Measurements from ENCODE around the gene INSYN2B. TPM values are rescaled to one million over a fixed set of nuclear protein-coding genes. Genes with fewer than 3 reads are reported as not detected.

INSYN2B gene
- total RNA-seq, 1 experiment from 2014 or later: not detected

GRCh38 chr5:169869066-169869465 lies 111.2 kb downstream of the INSYN2B start:
- no peak overlapping the region for H2AFZ ChIP-seq (ENCODE audit: low read depth, low read length, poor library complexity, severe bottlenecking)
- no TSS peak for BruUV-seq (replicated peaks)
- H3K9me2 ChIP-seq (ENCODE audit: insufficient read depth): no peaks in the 10 kb centered on the region
- ChIA-PET CTCF (no interaction called here), RAD21 (ENCODE audit: low non-redundant PET in 1 of 2, low total read pairs in 2 of 2, uncharacterized antibody in 2 of 2, unreplicated experiment in 2 of 2) (no interaction called here), POLR2A (no interaction called here)
- DNase-seq (ENCODE audit: low read depth, low spot score): no peak
- H3K27me3 ChIP-seq (ENCODE audit: insufficient read depth, low read length): peaks cover 19% of the 10 kb centered on the region
- ATAC-seq: no peak
- no peaks in the 10 kb centered on the region for H3K9me3 ChIP-seq (ENCODE audit: control insufficient read depth in 1 of 2, insufficient read depth in 1 of 2, low read depth in 1 of 2, low read length in 2 of 2)
- H3K79me2 ChIP-seq (ENCODE audit: insufficient read depth, low read length): no peaks in the 10 kb centered on the region
- no peak overlapping the region for H3K4me2 ChIP-seq (ENCODE audit: low read length)
- no peak overlapping the region for H3K9ac ChIP-seq (ENCODE audit: low read length)
- H3K27ac ChIP-seq (ENCODE audit: low read depth, low read length): no peak overlapping the region
- intact Hi-C loops (cut with micrococcal nuclease): no loop called here
- TF ChIP-seq EGR1 (IDR thresholded peaks at IDR 0.05; ENCODE audit: low read depth) (no peak), YY1 (IDR thresholded peaks at IDR 0.05; ENCODE audit: extremely low read depth, insufficient replicate concordance, low read depth, low read length) (no peak), RAD21 (IDR thresholded peaks at IDR 0.05; ENCODE audit: low read depth) (no peak), EZH2 (IDR thresholded peaks at IDR 0.05) (no peak), ZNF274 (IDR thresholded peaks at IDR 0.05; ENCODE audit: low read depth, low read length) (no peak), FOSL1 (IDR thresholded peaks at IDR 0.05; ENCODE audit: low read depth) (no peak), CBX3 (IDR thresholded peaks at IDR 0.05; ENCODE audit: low read depth) (no peak), CEBPB (IDR thresholded peaks at IDR 0.05; ENCODE audit: low read depth) (no peak), ELF1 (IDR thresholded peaks at IDR 0.05; ENCODE audit: borderline replicate concordance, low read depth) (no peak), SP1 (IDR thresholded peaks at IDR 0.05; ENCODE audit: low read depth) (no peak), EZH2phosphoT487 (IDR thresholded peaks at IDR 0.05; ENCODE audit: borderline replicate concordance) (no peak), SRF (IDR thresholded peaks at IDR 0.05; ENCODE audit: low read depth) (no peak)
- TF ChIP-seq, protein P1, sequence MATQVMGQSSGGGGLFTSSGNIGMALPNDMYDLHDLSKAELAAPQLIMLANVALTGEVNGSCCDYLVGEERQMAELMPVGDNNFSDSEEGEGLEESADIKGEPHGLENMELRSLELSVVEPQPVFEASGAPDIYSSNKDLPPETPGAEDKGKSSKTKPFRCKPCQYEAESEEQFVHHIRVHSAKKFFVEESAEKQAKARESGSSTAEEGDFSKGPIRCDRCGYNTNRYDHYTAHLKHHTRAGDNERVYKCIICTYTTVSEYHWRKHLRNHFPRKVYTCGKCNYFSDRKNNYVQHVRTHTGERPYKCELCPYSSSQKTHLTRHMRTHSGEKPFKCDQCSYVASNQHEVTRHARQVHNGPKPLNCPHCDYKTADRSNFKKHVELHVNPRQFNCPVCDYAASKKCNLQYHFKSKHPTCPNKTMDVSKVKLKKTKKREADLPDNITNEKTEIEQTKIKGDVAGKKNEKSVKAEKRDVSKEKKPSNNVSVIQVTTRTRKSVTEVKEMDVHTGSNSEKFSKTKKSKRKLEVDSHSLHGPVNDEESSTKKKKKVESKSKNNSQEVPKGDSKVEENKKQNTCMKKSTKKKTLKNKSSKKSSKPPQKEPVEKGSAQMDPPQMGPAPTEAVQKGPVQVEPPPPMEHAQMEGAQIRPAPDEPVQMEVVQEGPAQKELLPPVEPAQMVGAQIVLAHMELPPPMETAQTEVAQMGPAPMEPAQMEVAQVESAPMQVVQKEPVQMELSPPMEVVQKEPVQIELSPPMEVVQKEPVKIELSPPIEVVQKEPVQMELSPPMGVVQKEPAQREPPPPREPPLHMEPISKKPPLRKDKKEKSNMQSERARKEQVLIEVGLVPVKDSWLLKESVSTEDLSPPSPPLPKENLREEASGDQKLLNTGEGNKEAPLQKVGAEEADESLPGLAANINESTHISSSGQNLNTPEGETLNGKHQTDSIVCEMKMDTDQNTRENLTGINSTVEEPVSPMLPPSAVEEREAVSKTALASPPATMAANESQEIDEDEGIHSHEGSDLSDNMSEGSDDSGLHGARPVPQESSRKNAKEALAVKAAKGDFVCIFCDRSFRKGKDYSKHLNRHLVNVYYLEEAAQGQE (IDR thresholded peaks at IDR 0.05; ENCODE audit: low read depth): no peak
- TF ChIP-seq, protein P2, sequence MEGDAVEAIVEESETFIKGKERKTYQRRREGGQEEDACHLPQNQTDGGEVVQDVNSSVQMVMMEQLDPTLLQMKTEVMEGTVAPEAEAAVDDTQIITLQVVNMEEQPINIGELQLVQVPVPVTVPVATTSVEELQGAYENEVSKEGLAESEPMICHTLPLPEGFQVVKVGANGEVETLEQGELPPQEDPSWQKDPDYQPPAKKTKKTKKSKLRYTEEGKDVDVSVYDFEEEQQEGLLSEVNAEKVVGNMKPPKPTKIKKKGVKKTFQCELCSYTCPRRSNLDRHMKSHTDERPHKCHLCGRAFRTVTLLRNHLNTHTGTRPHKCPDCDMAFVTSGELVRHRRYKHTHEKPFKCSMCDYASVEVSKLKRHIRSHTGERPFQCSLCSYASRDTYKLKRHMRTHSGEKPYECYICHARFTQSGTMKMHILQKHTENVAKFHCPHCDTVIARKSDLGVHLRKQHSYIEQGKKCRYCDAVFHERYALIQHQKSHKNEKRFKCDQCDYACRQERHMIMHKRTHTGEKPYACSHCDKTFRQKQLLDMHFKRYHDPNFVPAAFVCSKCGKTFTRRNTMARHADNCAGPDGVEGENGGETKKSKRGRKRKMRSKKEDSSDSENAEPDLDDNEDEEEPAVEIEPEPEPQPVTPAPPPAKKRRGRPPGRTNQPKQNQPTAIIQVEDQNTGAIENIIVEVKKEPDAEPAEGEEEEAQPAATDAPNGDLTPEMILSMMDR (IDR thresholded peaks at IDR 0.05 in 2 of 3, conservative IDR thresholded peaks at IDR 0.05 in 1 of 3; ENCODE audit: borderline replicate concordance in 1 of 3, insufficient read depth in 1 of 3, low read depth in 2 of 3, low read length in 2 of 3): no peak
- H3K36me3 ChIP-seq (ENCODE audit: control insufficient read depth in 1 of 2, insufficient read depth in 2 of 2, low read length in 2 of 2): no peaks in the 10 kb centered on the region
- no peaks in the 10 kb centered on the region for H3K4me1 ChIP-seq (ENCODE audit: control insufficient read depth in 1 of 2, insufficient read depth in 2 of 2, low read length in 2 of 2)
- no peaks in the 10 kb centered on the region for H4K20me1 ChIP-seq (ENCODE audit: insufficient read depth)
- H3K4me3 ChIP-seq (replicated peaks in 1 of 2; ENCODE audit: low read depth in 1 of 2, low read length in 2 of 2): no peak overlapping the region
